GM13976 (cell line): Measurements from ENCODE around the gene ZMIZ1.

Source experiments
- DNase-seq: peaks from one replicate; pipeline ENCODE4 v3.0.0; 2012; ENCODE audit warnings: low spot score
- CTCF ChIP-seq: IDR thresholded peaks from 2 replicates; pipeline ENCODE4 v1.5.1; 2012; ENCODE audit warnings: borderline replicate concordance, mild to moderate bottlenecking; ENCODE audit not compliant: insufficient read depth; ENCODE audit errors: extremely low read depth, missing control alignments, control extremely low read depth
- in situ Hi-C: fragments of 300-500 bp; cut with MboI; formaldehyde crosslinking; loops from one replicate; pipeline ENCODE4 v1.12.0; 2022; ENCODE audit warnings: low sequenced_read_pairs, mixed read lengths, inconsistent platforms; ENCODE audit not compliant: unreplicated experiment

Gene ZMIZ1

DNA sequence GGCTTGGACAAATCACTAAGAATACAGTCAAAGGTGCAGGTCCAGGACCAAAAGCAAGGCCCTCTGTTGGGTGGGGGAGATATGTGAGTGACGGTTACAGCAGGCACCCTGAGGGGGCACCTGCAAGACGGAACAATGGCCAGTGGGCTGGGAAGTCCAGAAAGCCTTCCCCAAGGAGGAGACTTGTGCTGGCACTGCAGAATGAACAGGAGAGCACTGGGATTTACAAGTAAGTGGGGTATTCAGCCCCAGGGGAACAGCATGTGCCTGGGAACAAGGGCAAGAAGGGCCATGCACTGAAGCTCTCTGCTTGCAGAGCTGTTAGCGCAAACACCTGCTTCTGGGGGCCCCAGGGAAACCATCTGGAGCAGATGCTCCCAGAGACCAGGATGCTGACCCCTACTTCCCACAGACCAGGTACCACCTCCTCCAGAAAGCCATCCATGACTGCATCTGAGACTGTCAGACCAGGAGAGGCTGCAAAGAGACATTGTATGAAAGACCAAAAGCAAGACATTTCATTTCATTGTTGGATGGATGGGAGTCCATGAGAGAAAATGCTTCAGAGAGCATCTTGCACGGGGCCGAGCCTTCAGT, 24.6 kb upstream of the ZMIZ1 start:
- DNase-seq: peak; percentile 6
- in situ Hi-C loops: no loop called here
- no peak for TF ChIP-seq CTCF

GRCh38 chr10:79044846-79045245, 23.9 kb upstream of the ZMIZ1 start:
- in situ Hi-C loops: no loop called here
- no peak for TF ChIP-seq CTCF

DNA sequence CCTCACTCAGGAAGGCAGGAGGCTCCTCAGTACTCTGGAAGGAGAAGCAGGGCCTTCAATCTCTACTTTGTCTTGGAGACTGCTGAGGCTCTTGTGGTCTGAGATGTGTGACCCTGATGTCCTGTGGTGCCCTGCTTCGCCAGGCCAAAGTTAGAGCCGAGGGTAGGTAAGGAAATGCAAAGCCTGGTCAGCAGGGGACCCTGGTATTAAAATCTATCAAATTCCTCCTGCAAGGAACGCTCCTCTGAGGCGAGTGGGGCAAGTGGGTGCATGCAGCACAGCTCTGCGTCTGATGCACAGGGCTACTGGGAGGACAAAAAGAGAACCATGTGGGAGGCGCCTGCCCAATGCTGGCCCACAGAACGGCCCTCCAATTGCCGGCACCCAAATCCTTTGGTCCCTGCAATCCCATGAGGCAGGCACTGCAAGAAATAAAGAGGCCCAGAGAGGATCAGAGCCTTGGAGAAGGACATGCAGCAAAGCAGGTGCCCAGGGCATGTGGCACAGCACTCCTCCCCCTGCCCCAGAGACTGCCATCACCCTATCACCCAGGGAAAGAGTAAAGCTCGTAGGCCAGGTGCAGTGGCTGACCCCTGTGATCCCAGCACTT, 23.1 kb upstream of the ZMIZ1 start:
- peak; percentile 14 for DNase-seq
- no peak for TF ChIP-seq CTCF
- in situ Hi-C loops: no loop called here

More at GRCh38 chr10:79044846-79045245, 23.9 kb upstream of the ZMIZ1 start:
- DNase-seq: peak; percentile 15

DNA sequence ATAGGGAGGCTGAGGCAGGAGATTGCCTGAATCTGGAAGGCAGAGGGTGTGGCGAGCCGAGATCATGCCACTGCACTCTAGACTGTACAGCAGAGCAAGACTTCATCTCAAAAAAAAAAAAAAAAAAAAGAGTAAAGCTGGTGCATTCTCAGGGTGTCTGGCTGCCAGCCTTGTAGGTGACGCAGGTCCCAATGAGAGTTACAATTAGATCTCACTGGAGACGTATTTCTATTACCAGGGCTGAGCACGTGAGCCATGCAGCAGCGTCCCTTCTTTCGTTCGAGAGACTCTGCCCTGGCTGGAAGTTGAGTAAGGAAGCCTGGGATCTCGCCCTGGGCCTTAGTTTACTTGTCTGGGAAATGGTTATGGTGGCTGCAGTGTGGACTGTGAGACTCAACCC, 22.4 kb upstream of the ZMIZ1 start:
- in situ Hi-C loops: no loop called here
- no peak for TF ChIP-seq CTCF
- DNase-seq: peak; percentile 12

DNA sequence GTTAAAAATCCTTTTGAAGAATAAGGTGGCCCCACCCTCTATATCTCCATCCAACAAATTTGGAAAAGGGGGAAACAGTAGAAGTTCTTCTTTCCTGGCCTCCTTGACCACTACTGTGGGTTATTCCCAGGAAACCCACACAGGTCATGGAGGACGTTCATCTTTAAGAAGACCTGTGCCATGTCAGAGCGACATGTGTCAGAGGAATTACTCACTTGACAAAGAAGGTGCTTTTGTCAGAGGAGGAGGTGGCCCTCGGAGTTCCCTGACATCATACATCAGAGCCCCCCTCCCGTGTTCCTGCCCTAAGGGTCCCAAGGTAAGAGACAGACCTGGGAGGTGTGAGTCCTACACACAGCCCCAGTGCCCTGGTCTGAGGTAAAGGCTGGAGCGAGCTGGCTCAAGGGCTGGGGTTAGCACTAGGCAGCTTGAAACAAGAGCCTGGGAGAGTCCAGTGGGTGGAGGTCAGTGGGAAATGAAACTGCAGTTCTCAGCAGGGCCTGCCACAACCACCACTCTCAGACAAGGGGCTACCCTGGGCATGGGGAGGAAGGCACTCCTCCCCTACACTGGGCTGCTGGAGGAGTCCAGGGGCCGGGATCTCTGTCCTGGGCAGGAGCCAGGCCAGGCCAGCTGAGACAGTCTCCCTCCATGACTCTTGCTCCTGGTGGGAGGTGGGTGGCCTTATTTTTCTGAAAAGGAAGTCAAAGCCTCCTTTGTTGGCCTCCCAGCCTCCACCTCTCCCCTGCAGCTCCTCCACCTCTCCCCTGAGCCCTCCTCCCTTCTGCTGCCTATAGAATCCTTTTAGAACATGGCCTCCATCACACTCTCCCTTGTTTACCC, 21.8 kb upstream of the ZMIZ1 start:
- in situ Hi-C loops: no loop called here
- DNase-seq: peak; percentile 55
- TF ChIP-seq CTCF: no peak

GRCh38 chr10:79047584-79047874, 21.2 kb upstream of the ZMIZ1 start:
- in situ Hi-C loops: no loop called here
- no peak for DNase-seq
- TF ChIP-seq CTCF: no peak
